ENCODE data around the gene COQ4. TPM values are rescaled to one million over a fixed set of nuclear protein-coding genes. Genes with fewer than 3 reads are reported as not detected.
"Not testable (repeated sequence)": the region's sequence is repeated elsewhere in the genome, so short reads cannot be mapped to it uniquely, and the experiment has no call there.

The COQ4 gene
- total RNA-seq, 1 donor from 2014 or later: 51.0 TPM

- no peak for TF ChIP-seq CTCF (conservative IDR thresholded peaks at IDR 0.05)
- no peak overlapping the region for H3K27ac Mint-ChIP-seq (ENCODE audit: unreplicated experiment)
- no peaks in the 10 kb centered on the region for H3K36me3 Mint-ChIP-seq (ENCODE audit: low read depth)
- no peaks in the 10 kb centered on the region for H3K9me3 Mint-ChIP-seq
- H3K4me3 Mint-ChIP-seq: no peak overlapping the region
- no peaks in the 10 kb centered on the region for H3K27me3 Mint-ChIP-seq (ENCODE audit: low read depth)
- no peak for DNase-seq (ENCODE audit: low read depth, low spot score)
- no peaks in the 10 kb centered on the region for H3K4me1 Mint-ChIP-seq
Measured at GRCh38 chr9:128333451-128333869, 10.8 kb downstream of the COQ4 start.

- Mint-ChIP-seq H3K27me3 (ENCODE audit: low read depth) (no peaks in the 10 kb centered on the region), H3K4me1 (no peaks in the 10 kb centered on the region), H3K9me3 (no peaks in the 10 kb centered on the region), H3K27ac (ENCODE audit: unreplicated experiment) (no peak overlapping the region), H3K4me3 (peak overlapping the region; percentile 66), H3K36me3 (ENCODE audit: low read depth) (no peaks in the 10 kb centered on the region)
- no peak for DNase-seq (ENCODE audit: low read depth, low spot score)
- no peak for TF ChIP-seq CTCF (conservative IDR thresholded peaks at IDR 0.05)
Measured at GRCh38 chr9:128335161-128335560, 12.5 kb downstream of the COQ4 start.

GRCh38 chr9:128335914-128336313 is 13.3 kb downstream of the COQ4 start:
- Mint-ChIP-seq H3K9me3 (no peaks in the 10 kb centered on the region), H3K27me3 (ENCODE audit: low read depth) (no peaks in the 10 kb centered on the region), H3K4me3 (no peak overlapping the region), H3K27ac (ENCODE audit: unreplicated experiment) (no peak overlapping the region), H3K4me1 (no peaks in the 10 kb centered on the region), H3K36me3 (ENCODE audit: low read depth) (no peaks in the 10 kb centered on the region)
- no peak for TF ChIP-seq CTCF (conservative IDR thresholded peaks at IDR 0.05)
- no peak for DNase-seq (ENCODE audit: low read depth, low spot score)

- H3K36me3 Mint-ChIP-seq (ENCODE audit: low read depth): no peaks in the 10 kb centered on the region
- peaks cover 2% of the 10 kb centered on the region for H3K27me3 Mint-ChIP-seq (ENCODE audit: low read depth)
- H3K4me3 Mint-ChIP-seq: peak overlapping the region; percentile 62
- H3K27ac Mint-ChIP-seq (ENCODE audit: unreplicated experiment): no peak overlapping the region
- no peaks in the 10 kb centered on the region for H3K9me3 Mint-ChIP-seq
- H3K4me1 Mint-ChIP-seq: peaks cover 7% of the 10 kb centered on the region
- no peak for TF ChIP-seq CTCF (conservative IDR thresholded peaks at IDR 0.05)
- no peak for DNase-seq (ENCODE audit: low read depth, low spot score)
Measured at GRCh38 chr9:128337936-128338335, 15.3 kb downstream of the COQ4 start.

- H3K27ac Mint-ChIP-seq (ENCODE audit: unreplicated experiment); H3K36me3 Mint-ChIP-seq (ENCODE audit: low read depth); H3K27me3 Mint-ChIP-seq (ENCODE audit: low read depth); H3K9me3 Mint-ChIP-seq; DNase-seq (ENCODE audit: low read depth, low spot score); H3K4me1 Mint-ChIP-seq: not testable (repeated sequence)
- H3K4me3 Mint-ChIP-seq: peak overlapping the region; percentile 95
Measured at GRCh38 chr9:128338852-128339614, 16.4 kb downstream of the COQ4 start.

Data from neural crest cell (in vitro differentiated cells).